ENCODE measurements around the gene ULK3.

ULK3 gene

DNA sequence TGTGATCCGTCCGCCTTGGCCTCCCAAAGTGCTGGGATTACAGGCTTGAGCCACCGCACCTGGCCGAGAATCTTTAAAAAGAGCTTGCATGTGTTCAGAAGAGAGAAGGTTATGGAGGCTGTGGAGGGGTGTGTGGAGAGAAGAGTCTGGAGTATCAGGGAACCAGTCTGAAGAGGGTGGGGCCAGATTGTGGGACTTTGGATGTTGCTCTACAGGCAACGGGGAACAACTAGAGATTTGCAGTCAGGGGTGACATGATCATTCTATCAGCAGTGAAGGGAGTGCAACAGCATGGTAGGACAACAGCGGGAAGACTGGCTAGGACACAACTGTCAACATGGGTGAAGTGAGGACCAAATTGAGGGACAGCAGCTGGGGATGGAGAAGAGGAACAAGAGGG lies 21.3 kb upstream of the ULK3 start:
- no peak overlapping the region for H3K27ac ChIP-seq (ENCODE audit: low read length)
- no peak overlapping the region for H3K4me2 ChIP-seq (ENCODE audit: insufficient read depth, low read length)
- peaks cover 20% of the 10 kb centered on the region for H3K36me3 ChIP-seq (ENCODE audit: insufficient read depth, low read length)
- H3K79me2 ChIP-seq (ENCODE audit: insufficient read depth, low read length) = peaks cover 71% of the 10 kb centered on the region
- DNase-seq (no peak), ATAC-seq (ENCODE audit: insufficient read depth, low read depth) (no peak)
- TF ChIP-seq, protein P1, sequence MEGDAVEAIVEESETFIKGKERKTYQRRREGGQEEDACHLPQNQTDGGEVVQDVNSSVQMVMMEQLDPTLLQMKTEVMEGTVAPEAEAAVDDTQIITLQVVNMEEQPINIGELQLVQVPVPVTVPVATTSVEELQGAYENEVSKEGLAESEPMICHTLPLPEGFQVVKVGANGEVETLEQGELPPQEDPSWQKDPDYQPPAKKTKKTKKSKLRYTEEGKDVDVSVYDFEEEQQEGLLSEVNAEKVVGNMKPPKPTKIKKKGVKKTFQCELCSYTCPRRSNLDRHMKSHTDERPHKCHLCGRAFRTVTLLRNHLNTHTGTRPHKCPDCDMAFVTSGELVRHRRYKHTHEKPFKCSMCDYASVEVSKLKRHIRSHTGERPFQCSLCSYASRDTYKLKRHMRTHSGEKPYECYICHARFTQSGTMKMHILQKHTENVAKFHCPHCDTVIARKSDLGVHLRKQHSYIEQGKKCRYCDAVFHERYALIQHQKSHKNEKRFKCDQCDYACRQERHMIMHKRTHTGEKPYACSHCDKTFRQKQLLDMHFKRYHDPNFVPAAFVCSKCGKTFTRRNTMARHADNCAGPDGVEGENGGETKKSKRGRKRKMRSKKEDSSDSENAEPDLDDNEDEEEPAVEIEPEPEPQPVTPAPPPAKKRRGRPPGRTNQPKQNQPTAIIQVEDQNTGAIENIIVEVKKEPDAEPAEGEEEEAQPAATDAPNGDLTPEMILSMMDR (IDR thresholded peaks at IDR 0.05; ENCODE audit: borderline replicate concordance, extremely low read depth, low read length, poor library complexity, severe bottlenecking) = no peak
- no peak for TF ChIP-seq EZH2 (IDR thresholded peaks at IDR 0.05; ENCODE audit: borderline replicate concordance, low read depth, low read length, severe bottlenecking)
- no peaks in the 10 kb centered on the region for H3K27me3 ChIP-seq (ENCODE audit: insufficient read depth, low read length, poor library complexity)
- H2AFZ ChIP-seq (ENCODE audit: low read depth, low read length) = no peak overlapping the region
- no peak overlapping the region for H3K9ac ChIP-seq (ENCODE audit: low read depth, low read length)
- no peak overlapping the region for H3K4me3 ChIP-seq (ENCODE audit: low read depth in 1 of 2, low read length in 2 of 2)
- H4K20me1 ChIP-seq (ENCODE audit: insufficient read depth, low read length) = peaks cover 8% of the 10 kb centered on the region; the same call in 1 of the 2 replicates
- H3K9me3 ChIP-seq (ENCODE audit: insufficient read depth, low read length, severe bottlenecking) = no peaks in the 10 kb centered on the region
- peaks cover under 1% of the 10 kb centered on the region; the same call in 1 of the 2 replicates for H3K4me1 ChIP-seq (ENCODE audit: insufficient read depth, low read length)

DNA sequence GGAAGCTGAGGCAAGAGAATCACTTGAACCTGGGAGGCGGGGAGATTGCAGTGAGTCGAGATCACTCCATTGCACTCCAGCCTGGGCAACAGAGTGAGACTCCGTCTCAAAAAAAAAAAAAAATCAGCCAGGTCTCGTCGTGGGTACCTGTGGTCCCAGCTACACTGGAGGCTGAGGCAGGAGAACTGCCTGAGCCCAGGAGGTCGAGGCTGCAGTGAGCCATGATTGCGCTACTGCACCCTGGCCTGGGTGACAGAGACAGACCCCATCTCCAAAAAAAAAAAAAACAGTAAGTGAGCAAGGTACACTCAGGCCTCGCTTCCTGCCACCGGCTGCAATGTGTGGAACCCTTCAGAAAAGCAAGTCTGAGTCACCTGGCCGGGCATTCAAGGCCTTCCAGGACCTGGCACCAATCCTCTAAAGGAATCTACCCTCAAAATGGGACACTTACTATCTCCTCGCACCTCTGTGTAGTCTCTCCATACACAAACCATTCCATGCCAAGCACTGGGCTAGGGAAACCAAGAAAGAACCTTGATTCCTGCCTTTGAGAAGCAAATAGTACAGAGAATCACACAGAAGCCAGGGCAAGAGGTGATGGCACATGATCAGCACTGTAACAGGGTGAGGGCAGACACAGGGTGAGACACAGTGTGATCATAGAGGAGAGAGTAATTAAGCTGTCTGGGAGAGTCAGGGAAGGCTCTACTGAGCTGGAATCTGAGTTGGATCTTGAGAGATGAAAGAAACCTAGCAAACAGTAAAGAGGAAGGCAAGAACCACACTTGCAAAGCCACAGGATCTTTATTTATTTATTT lies 20.5 kb upstream of the ULK3 start:
- Histone ChIP-seq H3K4me1 (ENCODE audit: insufficient read depth, low read length) (no peaks in the 10 kb centered on the region), H2AFZ (ENCODE audit: low read depth, low read length) (no peak overlapping the region), H3K9me3 (ENCODE audit: insufficient read depth, low read length, severe bottlenecking) (no peaks in the 10 kb centered on the region), H3K9ac (ENCODE audit: low read depth, low read length) (no peak overlapping the region), H3K79me2 (ENCODE audit: insufficient read depth, low read length) (peaks cover 68% of the 10 kb centered on the region), H3K27ac (ENCODE audit: low read length) (no peak overlapping the region), H4K20me1 (ENCODE audit: insufficient read depth, low read length) (peaks cover 8% of the 10 kb centered on the region; the same call in 1 of the 2 replicates), H3K36me3 (ENCODE audit: insufficient read depth, low read length) (peaks cover 16% of the 10 kb centered on the region), H3K27me3 (ENCODE audit: insufficient read depth, low read length, poor library complexity) (no peaks in the 10 kb centered on the region), H3K4me3 (ENCODE audit: low read depth in 1 of 2, low read length in 2 of 2) (no peak overlapping the region), H3K4me2 (ENCODE audit: insufficient read depth, low read length) (no peak overlapping the region)
- ATAC-seq (ENCODE audit: insufficient read depth, low read depth) = no peak
- DNase-seq = no peak
- no peak for TF ChIP-seq EZH2 (IDR thresholded peaks at IDR 0.05; ENCODE audit: borderline replicate concordance, low read depth, low read length, severe bottlenecking)

DNA sequence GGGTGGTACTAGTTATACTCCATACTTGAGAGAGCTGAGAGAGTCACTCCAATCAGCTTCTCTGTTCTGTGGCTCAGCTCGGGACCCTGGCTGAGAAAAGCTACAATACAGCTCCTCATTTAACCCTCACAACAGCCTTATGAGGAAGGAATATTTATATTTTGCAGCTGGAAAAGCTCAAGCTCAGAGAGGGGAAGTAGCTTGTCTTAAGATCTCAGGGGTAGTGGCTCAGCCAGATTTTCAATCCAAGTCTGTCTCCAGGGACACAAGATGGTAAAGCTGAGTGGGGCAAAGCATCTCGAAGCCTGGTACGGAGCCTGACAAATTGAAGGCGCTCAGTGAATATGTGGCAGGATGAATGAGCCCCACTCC lies 15.4 kb upstream of the ULK3 start:
- no peaks in the 10 kb centered on the region for H3K4me1 ChIP-seq (ENCODE audit: insufficient read depth, low read length)
- no peak overlapping the region for H2AFZ ChIP-seq (ENCODE audit: low read depth, low read length)
- no peak overlapping the region for H3K27ac ChIP-seq (ENCODE audit: low read length)
- no peak overlapping the region for H3K4me2 ChIP-seq (ENCODE audit: insufficient read depth, low read length)
- ATAC-seq (ENCODE audit: insufficient read depth, low read depth) = no peak
- no peaks in the 10 kb centered on the region for H3K9me3 ChIP-seq (ENCODE audit: insufficient read depth, low read length, severe bottlenecking)
- no peak for DNase-seq
- peaks cover 20% of the 10 kb centered on the region for H3K36me3 ChIP-seq (ENCODE audit: insufficient read depth, low read length)
- peaks cover 13% of the 10 kb centered on the region; the same call in 1 of the 2 replicates for H4K20me1 ChIP-seq (ENCODE audit: insufficient read depth, low read length)
- no peak overlapping the region for H3K4me3 ChIP-seq (ENCODE audit: low read depth in 1 of 2, low read length in 2 of 2)
- no peak for TF ChIP-seq EZH2 (IDR thresholded peaks at IDR 0.05; ENCODE audit: borderline replicate concordance, low read depth, low read length, severe bottlenecking)
- TF ChIP-seq, protein P1 (IDR thresholded peaks at IDR 0.05; ENCODE audit: borderline replicate concordance, extremely low read depth, low read length, poor library complexity, severe bottlenecking) = no peak
- H3K27me3 ChIP-seq (ENCODE audit: insufficient read depth, low read length, poor library complexity) = no peaks in the 10 kb centered on the region
- peaks cover 50% of the 10 kb centered on the region for H3K79me2 ChIP-seq (ENCODE audit: insufficient read depth, low read length)
- H3K9ac ChIP-seq (ENCODE audit: low read depth, low read length) = no peak overlapping the region

DNA sequence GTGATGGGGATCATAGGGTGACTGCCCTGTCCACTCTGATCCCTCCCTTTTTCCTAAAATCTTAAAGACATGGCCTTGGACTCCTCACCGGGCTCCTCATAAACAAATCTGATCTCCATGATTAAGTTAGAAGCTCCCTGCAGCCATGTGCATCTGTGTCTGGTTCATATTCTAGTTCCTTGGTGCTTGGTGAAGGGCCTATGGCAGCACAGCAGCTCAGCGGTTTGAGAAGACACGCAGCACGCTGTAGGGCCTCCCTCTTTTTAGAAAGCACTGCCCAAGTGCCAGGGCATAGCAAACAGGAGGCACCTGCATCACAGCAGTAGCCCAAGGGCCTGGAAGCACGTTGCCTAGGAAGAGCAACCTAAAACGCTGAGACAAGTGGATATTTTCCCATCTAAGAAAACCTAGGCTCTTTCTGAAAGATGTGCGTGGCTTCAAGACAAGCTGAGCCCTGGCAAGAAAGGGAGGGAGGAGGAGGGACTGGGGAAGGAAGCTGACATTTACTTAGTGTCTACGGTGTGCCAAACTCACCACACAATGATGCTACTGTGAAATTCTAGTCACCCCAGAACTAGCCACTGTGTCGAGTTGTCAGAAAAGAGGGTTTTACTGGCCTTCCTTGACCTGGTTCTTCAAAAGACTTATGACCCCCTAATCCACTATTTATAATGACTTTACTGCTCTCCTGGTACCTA lies 14.9 kb upstream of the ULK3 start:
- TF ChIP-seq EZH2 (IDR thresholded peaks at IDR 0.05; ENCODE audit: borderline replicate concordance, low read depth, low read length, severe bottlenecking) = no peak
- TF ChIP-seq, protein P1 (IDR thresholded peaks at IDR 0.05; ENCODE audit: borderline replicate concordance, extremely low read depth, low read length, poor library complexity, severe bottlenecking) = no peak
- Histone ChIP-seq H3K9ac (ENCODE audit: low read depth, low read length) (no peak overlapping the region), H3K9me3 (ENCODE audit: insufficient read depth, low read length, severe bottlenecking) (no peaks in the 10 kb centered on the region), H4K20me1 (ENCODE audit: insufficient read depth, low read length) (peaks cover 13% of the 10 kb centered on the region; the same call in 1 of the 2 replicates), H3K27ac (ENCODE audit: low read length) (no peak overlapping the region), H2AFZ (ENCODE audit: low read depth, low read length) (no peak overlapping the region), H3K79me2 (ENCODE audit: insufficient read depth, low read length) (peaks cover 46% of the 10 kb centered on the region), H3K27me3 (ENCODE audit: insufficient read depth, low read length, poor library complexity) (no peaks in the 10 kb centered on the region), H3K4me2 (ENCODE audit: insufficient read depth, low read length) (no peak overlapping the region), H3K36me3 (ENCODE audit: insufficient read depth, low read length) (peaks cover 26% of the 10 kb centered on the region), H3K4me1 (ENCODE audit: insufficient read depth, low read length) (no peaks in the 10 kb centered on the region), H3K4me3 (ENCODE audit: low read depth in 1 of 2, low read length in 2 of 2) (no peak overlapping the region)
- no peak for DNase-seq
- ATAC-seq (ENCODE audit: insufficient read depth, low read depth) = no peak
